Omental fat pad (tissue), 4 donors: ENCODE measurements around the gene KIDINS220. TPM values are rescaled to one million over a fixed set of nuclear protein-coding genes. Genes with fewer than 3 reads are reported as not detected.
A peak's percentile ranks its signal among the peaks of the same experiment; 100 is the strongest.

Experiments
- ATAC-seq: fragments of 150-250 bp; one replicate; pipeline ENCODE4 v1.9.1; 2016; ENCODE audit warnings: mild to moderate bottlenecking, moderate library complexity; ENCODE audit not compliant: low FRiP score
- DNase-seq: peaks from one replicate; pipeline ENCODE4 v3.0.0-alpha.2; 2019; ENCODE audit warnings: low spot score
- CTCF ChIP-seq, 3 donors: fragments of 450-650 bp; IDR thresholded peaks; one replicate each; pipeline ENCODE4 v1.5.1; 2016 to 2017; ENCODE audit warnings: antibody characterized with exemption in 3 of 3, mild to moderate bottlenecking in 3 of 3, moderate library complexity in 2 of 3
- total RNA-seq, 4 donors: library from RNA; depleted of rRNA; stranded (reverse); fragments of >200 nt; gene quantifications; one replicate each; pipeline ENCODE4 v1.1.0, GENCODE V29; 2016

The KIDINS220 gene
- total RNA-seq, 4 donors from 2014 or later, result 59.5 to 98.0 (median 66.5) TPM

GRCh38 chr2:8806885-8807704 is 30.3 kb downstream of the KIDINS220 start:
- ATAC-seq, result no peak
- no peak for DNase-seq
- no peak for TF ChIP-seq CTCF (IDR thresholded peaks at IDR 0.05)

GRCh38 chr2:8805278-8806210 is 31.9 kb downstream of the KIDINS220 start:
- ATAC-seq, result no peak
- no peak for TF ChIP-seq CTCF (IDR thresholded peaks at IDR 0.05)

GRCh38 chr2:8803658-8804379 is 33.6 kb downstream of the KIDINS220 start:
- DNase-seq, result no peak
- no peak for TF ChIP-seq CTCF (IDR thresholded peaks at IDR 0.05)
- peak; percentile 84 for ATAC-seq

More at GRCh38 chr2:8805278-8806210, 31.9 kb downstream of the KIDINS220 start:
- DNase-seq, result no peak

- no peak for ATAC-seq
- DNase-seq, result no peak
- no peak for TF ChIP-seq CTCF (IDR thresholded peaks at IDR 0.05)
Observed at GRCh38 chr2:8802741-8803140, 34.7 kb downstream of the KIDINS220 start.

GRCh38 chr2:8800821-8801220 is 36.6 kb downstream of the KIDINS220 start:
- ATAC-seq (no peak), DNase-seq (no peak)
- TF ChIP-seq CTCF (IDR thresholded peaks at IDR 0.05), result no peak

- no peak for DNase-seq
- no peak for ATAC-seq
- no peak for TF ChIP-seq CTCF (IDR thresholded peaks at IDR 0.05)
Observed at GRCh38 chr2:8800218-8800617, 37.2 kb downstream of the KIDINS220 start.
